CD14-positive monocyte (primary cell): Measurements from ENCODE around the gene LDHB. TPM values are rescaled to one million over a fixed set of nuclear protein-coding genes. Genes with fewer than 3 reads are reported as not detected.

ENCODE experiments used
- DNase-seq, 3 donors: peaks; one replicate each; pipeline ENCODE4 v3.0.0-alpha.2; 2011 to 2022
- H2AFZ ChIP-seq: 2 replicates; pipeline ENCODE4 v1.6.0; 2012; ENCODE audit warnings: mild to moderate bottlenecking, low read depth, low read length, inconsistent platforms; ENCODE audit not compliant: insufficient read depth, poor library complexity, severe bottlenecking
- H3K27ac ChIP-seq, 2 donors: 1 replicate in 1 of 2; 2 replicates in 1 of 2; pipeline ENCODE4 v1.5.1; 2012 to 2013; ENCODE audit warnings: low read length in 2 of 2, control low read depth in 1 of 2, inconsistent platforms in 1 of 2, low read depth in 1 of 2, mild to moderate bottlenecking in 1 of 2
- H3K27me3 ChIP-seq, 2 donors: one replicate each; pipeline versions ENCODE4 v1.6.0 to v1.6.1; 2011 to 2013; ENCODE audit warnings: low read length in 2 of 2; ENCODE audit not compliant: control insufficient read depth in 2 of 2, insufficient read depth in 2 of 2
- H3K36me3 ChIP-seq, 2 donors: replicated peaks in 1 of 2; 1 replicate in 1 of 2; 2 replicates in 1 of 2; pipeline versions ENCODE4 v1.5.1 to v1.6.1; 2012 to 2013; ENCODE audit warnings: low read length in 2 of 2, control low read depth in 1 of 2, inconsistent platforms in 1 of 2, mild to moderate bottlenecking in 1 of 2; ENCODE audit not compliant: insufficient read depth in 2 of 2, control insufficient read depth in 1 of 2
- H3K4me1 ChIP-seq, 2 donors: 1 replicate in 1 of 2; 2 replicates in 1 of 2; pipeline versions ENCODE4 v1.5.1 to v1.6.1; 2012 to 2013; ENCODE audit warnings: low read length in 2 of 2, control low read depth in 1 of 2, inconsistent platforms in 1 of 2, mild to moderate bottlenecking in 1 of 2, moderate library complexity in 1 of 2; ENCODE audit not compliant: insufficient read depth in 2 of 2, control insufficient read depth in 1 of 2
- H3K4me2 ChIP-seq: replicated peaks from 2 replicates; pipeline ENCODE3; 2012; ENCODE audit warnings: low read length, moderate library complexity, mild to moderate bottlenecking; ENCODE audit not compliant: poor library complexity, severe bottlenecking; ENCODE audit errors: extremely low read depth
- H3K4me3 ChIP-seq, 3 experiments: fragments of 200-600 bp in 1 of 3; sonication (generic) in 1 of 3; replicated peaks in 1 of 3; 1 replicate in 2 of 3; 2 replicates in 1 of 3; pipeline ENCODE4 v1.5.1; 2011 to 2013; ENCODE audit warnings: low read length in 3 of 3, mild to moderate bottlenecking in 3 of 3, control low read depth in 2 of 3, low read depth in 2 of 3, inconsistent platforms in 1 of 3, moderate library complexity in 1 of 3
- H3K79me2 ChIP-seq: 2 replicates; pipeline ENCODE4 v1.6.0; 2012; ENCODE audit warnings: mild to moderate bottlenecking, control low read depth, inconsistent platforms, low read length, moderate library complexity; ENCODE audit not compliant: insufficient read depth
- H3K9ac ChIP-seq: 2 replicates; pipeline ENCODE4 v1.6.0; 2017; ENCODE audit warnings: low read length, mild to moderate bottlenecking; ENCODE audit not compliant: insufficient read depth, poor library complexity, severe bottlenecking
- H3K9me3 ChIP-seq, 2 donors: replicated peaks in 1 of 2; 1 replicate in 1 of 2; 2 replicates in 1 of 2; pipeline versions ENCODE4 v1.5.1 to v1.6.1; 2012 to 2013; ENCODE audit warnings: low read length in 2 of 2, control low read depth in 1 of 2; ENCODE audit not compliant: control insufficient read depth in 1 of 2, insufficient read depth in 1 of 2
- H4K20me1 ChIP-seq: 2 replicates; pipeline ENCODE4 v1.6.0; 2012; ENCODE audit warnings: mild to moderate bottlenecking, low read length, control low read depth, moderate library complexity; ENCODE audit not compliant: insufficient read depth
- H3K27ac Mint-ChIP-seq, 7 donors: one replicate each; pipeline ENCODE4 v1.8.0; 2020; ENCODE audit warnings: mild to moderate bottlenecking in 7 of 7, mixed read lengths in 7 of 7, moderate library complexity in 6 of 7, inconsistent platforms in 2 of 7
- H3K27me3 Mint-ChIP-seq, 3 donors: one replicate each; pipeline ENCODE4 v1.8.0; 2021 to 2022; ENCODE audit warnings: low read depth in 3 of 3, mild to moderate bottlenecking in 3 of 3, mixed read lengths in 3 of 3, moderate library complexity in 3 of 3, inconsistent platforms in 1 of 3
- H3K36me3 Mint-ChIP-seq, 2 donors: one replicate each; pipeline ENCODE4 v1.8.0; 2020; ENCODE audit warnings: mixed read lengths in 2 of 2, inconsistent platforms in 1 of 2, mild to moderate bottlenecking in 1 of 2
- H3K4me1 Mint-ChIP-seq: one replicate; pipeline ENCODE4 v1.8.0; 2020; ENCODE audit warnings: mild to moderate bottlenecking, mixed read lengths
- H3K4me3 Mint-ChIP-seq, 2 donors: one replicate each; pipeline ENCODE4 v1.8.0; 2020; ENCODE audit warnings: mild to moderate bottlenecking in 2 of 2, mixed read lengths in 2 of 2, moderate library complexity in 1 of 2
- H3K9me3 Mint-ChIP-seq, 7 donors: one replicate each; pipeline ENCODE4 v1.8.0; 2020 to 2022; ENCODE audit warnings: mixed read lengths in 7 of 7, mild to moderate bottlenecking in 6 of 7, moderate library complexity in 6 of 7, inconsistent platforms in 2 of 7
- WGBS: methylation state at CpG from one replicate; pipeline ENCODE4 v1.1.5; 2013; ENCODE audit warnings: missing lambda C conversion rate; ENCODE audit not compliant: insufficient coverage; 5-methylcytosine and 5-hydroxymethylcytosine counted together
- intact Hi-C, 2 donors: fragments of 100-400 bp; cut with micrococcal nuclease; formaldehyde crosslinking; loops; one replicate each; pipeline versions ENCODE4 v1.15.0 to v1.15.1; 2023
- polyA plus RNA-seq, 3 donors: library from polyadenylated mRNA; depleted of rRNA in 1 of 3; unstranded in 2 of 3; stranded (reverse) in 1 of 3; fragments of 300-500 nt in 2 of 3; fragments of >200 nt in 1 of 3; fragmentation: Illumina TruSeq in 2 of 3; gene quantifications; 1 replicate in 2 of 3; 2 replicates in 1 of 3; pipeline ENCODE4 v1.2.3, GENCODE V29; 2012 to 2021
- TF ChIP-seq, protein P1 (sequence below): fragments of 200-600 bp; IDR thresholded peaks from one replicate; pipeline ENCODE4 v1.8.0; 2022; ENCODE audit warnings: antibody characterized with exemption, mild to moderate bottlenecking

The LDHB gene
- polyA plus RNA-seq, 3 donors: 49.6 to 148 (median 121) TPM

GRCh38 chr12:21694660-21695059 lies 37.0 kb upstream of the LDHB start:
- Mint-ChIP-seq H3K4me3 (no peak overlapping the region), H3K36me3 (no peaks in the 10 kb centered on the region), H3K9me3 (peaks cover 0 to 4% (median under 1%) of the 10 kb centered on the region in 7 donors), H3K27ac (no peak overlapping the region), H3K27me3 (no peaks in the 10 kb centered on the region), H3K4me1 (peaks cover 7% of the 10 kb centered on the region)
- Histone ChIP-seq H3K4me2 (no peak overlapping the region), H3K4me3 (no peak overlapping the region), H3K4me1 (peaks cover 0 to 3% of the 10 kb centered on the region in 2 donors), H3K9me3 (no peaks in the 10 kb centered on the region), H2AFZ (no peak overlapping the region), H4K20me1 (no peaks in the 10 kb centered on the region), H3K9ac (no peak overlapping the region), H3K79me2 (no peaks in the 10 kb centered on the region), H3K27me3 (no peaks in the 10 kb centered on the region), H3K36me3 (no peaks in the 10 kb centered on the region), H3K27ac (no peak overlapping the region)
- 94% methylated on average over 10 of the region's 10 CpGs for WGBS
- intact Hi-C loops: loop anchor here (5.0 kb wide), 2 partner anchors 748 to 763 kb away; no protein-coding TSS in a partner anchor
- TF ChIP-seq, protein P1, sequence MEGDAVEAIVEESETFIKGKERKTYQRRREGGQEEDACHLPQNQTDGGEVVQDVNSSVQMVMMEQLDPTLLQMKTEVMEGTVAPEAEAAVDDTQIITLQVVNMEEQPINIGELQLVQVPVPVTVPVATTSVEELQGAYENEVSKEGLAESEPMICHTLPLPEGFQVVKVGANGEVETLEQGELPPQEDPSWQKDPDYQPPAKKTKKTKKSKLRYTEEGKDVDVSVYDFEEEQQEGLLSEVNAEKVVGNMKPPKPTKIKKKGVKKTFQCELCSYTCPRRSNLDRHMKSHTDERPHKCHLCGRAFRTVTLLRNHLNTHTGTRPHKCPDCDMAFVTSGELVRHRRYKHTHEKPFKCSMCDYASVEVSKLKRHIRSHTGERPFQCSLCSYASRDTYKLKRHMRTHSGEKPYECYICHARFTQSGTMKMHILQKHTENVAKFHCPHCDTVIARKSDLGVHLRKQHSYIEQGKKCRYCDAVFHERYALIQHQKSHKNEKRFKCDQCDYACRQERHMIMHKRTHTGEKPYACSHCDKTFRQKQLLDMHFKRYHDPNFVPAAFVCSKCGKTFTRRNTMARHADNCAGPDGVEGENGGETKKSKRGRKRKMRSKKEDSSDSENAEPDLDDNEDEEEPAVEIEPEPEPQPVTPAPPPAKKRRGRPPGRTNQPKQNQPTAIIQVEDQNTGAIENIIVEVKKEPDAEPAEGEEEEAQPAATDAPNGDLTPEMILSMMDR: no peak
- DNase-seq: no peak

- no peak for DNase-seq
- H3K4me3 Mint-ChIP-seq: no peak overlapping the region
Observed at GRCh38 chr12:21691515-21691914, 33.9 kb upstream of the LDHB start.

More at GRCh38 chr12:21691515-21691914, 33.9 kb upstream of the LDHB start:
- peaks cover 5% of the 10 kb centered on the region for H3K4me1 Mint-ChIP-seq
- H3K79me2 ChIP-seq: no peaks in the 10 kb centered on the region
- TF ChIP-seq, protein P1: no peak
- no peak overlapping the region for H3K27ac Mint-ChIP-seq
- no peaks in the 10 kb centered on the region for H4K20me1 ChIP-seq
- H3K9me3 ChIP-seq: peaks cover 11 to 14% of the 10 kb centered on the region in 2 donors
- H3K9me3 Mint-ChIP-seq: peaks cover 5 to 22% (median 16%) of the 10 kb centered on the region in 7 donors
- WGBS: no CpG with 5 or more reads among the region's 1 CpG
- H3K4me2 ChIP-seq: no peak overlapping the region
- H3K4me1 ChIP-seq: peaks cover 0 to 3% of the 10 kb centered on the region in 2 donors
- no peak overlapping the region for H2AFZ ChIP-seq
- peaks cover 0 to 2% (median 0%) of the 10 kb centered on the region in 3 donors for H3K27me3 Mint-ChIP-seq
- no peak overlapping the region for H3K4me3 ChIP-seq
- H3K27me3 ChIP-seq: no peaks in the 10 kb centered on the region
- intact Hi-C loops: no loop called here
- no peaks in the 10 kb centered on the region for H3K36me3 ChIP-seq
- H3K9ac ChIP-seq: no peak overlapping the region
- H3K36me3 Mint-ChIP-seq: no peaks in the 10 kb centered on the region
- H3K27ac ChIP-seq: no peak overlapping the region
